Nasal cavity respiratory epithelium epithelial cell of viscerocranial mucosa (primary cell): ENCODE data around the gene DAPK1. TPM values are rescaled to one million over a fixed set of nuclear protein-coding genes. Genes with fewer than 3 reads are reported as not detected.

Experiments used
- total RNA-seq: library from RNA; depleted of rRNA; stranded (reverse); fragments of >200 nt; gene quantifications from 2 replicates; pipeline ENCODE4 v1.2.3, GENCODE V29; 2014

Gene DAPK1
- 1.7 and 7.2 TPM in 2 replicates for total RNA-seq

GRCh38 chr9:87497604-87498045 lies at the start of gene DAPK1:
Gene DAPK1, plus strand, starts transcription at chr9:87497867. Its CDS starts 1,211 bp downstream, at chr9:87499078.

GRCh38 chr9:87725900-87726709 lies 228.4 kb downstream of the DAPK1 start, which contains the start of gene CTSL:
Gene CTSL, plus strand, starts transcription at chr9:87726119. Its CDS starts 1,485 bp downstream, at chr9:87727604.

Other genes with a start within 250 kb of the DAPK1 start
- 107 and 167 TPM in 2 replicates for gene CTSL, start 228.3 kb downstream of the DAPK1 start, total RNA-seq